Activated T-cell treated with anti-CD3 and anti-CD28 coated beads for 4 hours (primary cell): ENCODE measurements around the gene GLRX.
A peak's percentile ranks its signal among the peaks of the same experiment; 100 is the strongest.

Experiments
- DNase-seq: peaks from one replicate; pipeline ENCODE4 v3.0.0-alpha.2; 2020

Gene GLRX

GRCh38 chr5:95822542-95823181, at the start of gene GLRX:
TSS of gene GLRX (minus strand) at chr5:95822726. CDS start at chr5:95822662, 64 bp downstream.
- no peak for DNase-seq

GRCh38 chr5:95871146-95871806, 48.8 kb upstream of the GLRX start:
- no peak for DNase-seq

DNA sequence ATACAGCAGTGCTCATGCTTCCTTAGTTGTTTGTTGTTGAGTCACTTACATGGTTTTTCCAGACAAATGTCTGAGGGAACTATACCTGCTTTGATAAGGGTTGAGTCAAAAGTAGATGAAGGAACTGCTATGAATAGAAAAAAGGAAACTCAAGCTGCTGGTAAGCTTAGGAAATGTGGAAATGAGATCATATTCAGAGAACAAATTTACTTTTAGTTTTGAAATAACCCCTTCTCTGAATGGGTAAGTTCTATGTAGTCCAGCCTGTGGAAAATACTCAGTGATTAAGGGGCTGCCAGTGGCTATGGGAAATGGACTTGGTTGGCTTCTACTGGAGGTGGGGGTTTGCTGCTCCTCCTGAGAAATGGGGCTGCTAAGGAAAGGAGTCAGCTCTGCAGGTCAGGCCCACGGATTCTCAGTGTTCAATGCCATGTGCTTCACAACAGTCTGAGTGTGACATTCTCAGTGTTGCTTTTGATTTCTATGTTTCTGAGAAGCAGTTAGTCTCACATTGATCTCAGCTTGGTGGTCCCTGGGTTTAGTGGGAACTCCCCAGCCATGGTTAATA, 47.7 kb upstream of the GLRX start:
- peak; percentile 8 for DNase-seq

- DNase-seq, result peak; percentile 22
Observed at GRCh38 chr5:95869173-95869855, 46.8 kb upstream of the GLRX start.

- DNase-seq, result no peak
Observed at GRCh38 chr5:95868136-95868535, 45.6 kb upstream of the GLRX start.

GRCh38 chr5:95866435-95867040, 44.0 kb upstream of the GLRX start:
- DNase-seq, result no peak

DNA sequence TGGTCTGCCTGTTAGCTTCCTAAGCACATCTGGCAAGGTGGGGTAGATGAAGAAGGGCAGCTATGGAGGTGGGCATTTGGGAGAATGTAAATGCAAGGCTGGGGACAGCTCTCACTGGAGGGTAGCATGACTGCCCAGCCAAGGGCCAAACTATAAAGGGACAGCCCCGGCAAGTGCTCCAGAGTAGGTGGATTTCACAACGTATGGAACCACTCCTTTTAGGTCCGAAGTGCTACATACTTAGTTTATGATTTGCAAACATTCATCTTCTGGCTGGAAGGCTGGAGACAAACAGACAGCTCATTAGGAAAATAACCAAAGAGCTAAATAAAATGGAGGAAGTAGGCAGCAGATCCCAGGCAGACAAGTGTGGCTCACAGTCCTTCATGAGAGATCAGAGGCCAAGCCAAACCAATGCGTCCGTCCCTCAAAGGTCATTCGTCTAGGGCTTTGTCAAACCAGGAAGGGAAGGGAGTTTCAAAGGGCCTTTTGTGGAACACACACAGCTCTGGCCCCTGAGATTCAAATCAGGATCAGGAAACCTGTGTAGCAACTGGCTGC, 42.5 kb upstream of the GLRX start:
- no peak for DNase-seq

DNA sequence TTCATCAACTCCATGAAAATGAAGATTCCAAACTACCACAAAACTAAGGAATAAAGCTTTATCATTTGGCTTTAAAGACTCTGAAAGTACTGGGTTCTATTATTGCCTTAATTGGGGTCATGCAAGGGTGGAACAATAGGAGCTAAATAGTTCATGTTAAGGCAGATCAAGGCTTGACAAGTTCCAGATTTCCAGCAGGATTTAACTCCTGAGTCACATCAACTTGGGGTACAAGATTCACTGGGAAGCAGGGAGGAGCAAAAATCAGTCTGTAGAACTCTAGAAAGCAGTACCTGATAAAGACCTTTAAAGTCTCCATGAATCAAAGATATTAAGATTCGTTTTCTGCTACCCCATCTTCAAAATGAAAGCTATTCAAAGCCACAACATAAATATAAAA, 41.9 kb upstream of the GLRX start:
- DNase-seq, result no peak

GRCh38 chr5:95863383-95863757, 40.8 kb upstream of the GLRX start:
- no peak for DNase-seq

DNA sequence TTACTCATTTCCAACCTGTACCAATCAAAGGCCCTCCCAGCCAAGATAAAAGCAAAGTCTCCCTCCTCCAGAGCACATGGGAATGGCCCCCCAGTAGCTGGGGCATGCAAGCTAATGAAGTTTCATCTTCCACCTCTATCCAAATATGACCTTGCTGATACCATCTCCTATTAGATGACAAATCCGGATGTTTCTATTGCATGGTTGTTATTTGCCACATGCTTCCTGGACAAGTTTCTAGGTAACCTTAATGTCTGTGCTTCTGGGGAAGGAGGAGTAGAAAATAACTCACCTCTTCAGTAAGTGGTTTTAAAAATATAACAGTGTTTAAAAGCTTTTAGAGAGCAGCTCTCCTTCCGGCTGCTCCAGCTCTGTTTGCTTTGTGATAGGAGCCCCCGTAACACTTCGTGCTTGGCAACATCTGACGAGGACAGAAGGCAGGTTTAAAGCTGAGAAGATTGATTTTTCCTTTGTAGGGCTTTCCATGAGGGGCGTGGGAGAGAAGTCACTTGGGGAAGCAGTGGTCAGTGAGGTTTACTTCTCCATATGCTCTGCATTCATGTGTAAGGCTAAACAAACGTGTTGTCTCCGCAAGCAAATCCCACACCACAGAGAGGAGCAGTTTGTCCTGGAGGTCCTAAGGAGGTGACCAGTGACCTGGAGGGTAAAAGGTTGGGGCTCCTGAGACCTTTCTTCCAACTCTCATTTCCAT, 40.3 kb upstream of the GLRX start:
- no peak for DNase-seq

- DNase-seq, result peak; percentile 12
Observed at GRCh38 chr5:95861864-95862561, 39.5 kb upstream of the GLRX start.

- no peak for DNase-seq
Observed at GRCh38 chr5:95861221-95861863, 38.8 kb upstream of the GLRX start.

DNA sequence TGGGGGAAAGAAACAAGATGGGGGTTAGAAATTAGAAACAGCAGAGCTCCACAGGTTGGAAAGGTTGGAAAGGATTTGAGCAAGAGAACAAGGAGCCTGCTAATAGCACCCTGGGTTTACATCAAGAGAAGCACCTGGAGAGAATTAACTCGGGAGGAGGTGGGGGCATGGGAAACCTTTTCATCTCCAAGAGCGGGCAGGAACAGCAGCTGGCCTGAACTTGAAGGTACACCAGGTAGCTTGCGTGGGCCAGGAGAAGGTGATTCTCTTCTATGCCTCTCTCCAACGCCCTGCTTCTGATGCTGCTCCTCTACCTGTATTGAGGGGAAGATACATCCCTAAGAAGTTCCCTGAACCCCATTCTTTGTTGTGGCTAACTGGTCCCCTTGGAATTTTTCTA, 37.1 kb upstream of the GLRX start:
- no peak for DNase-seq

- peak; percentile 84 for DNase-seq
Observed at GRCh38 chr5:95858661-95859595, 36.4 kb upstream of the GLRX start.

GRCh38 chr5:95858023-95858461, 35.5 kb upstream of the GLRX start:
- no peak for DNase-seq

- DNase-seq, result no peak
Observed at GRCh38 chr5:95857185-95857945, 34.8 kb upstream of the GLRX start.

- no peak for DNase-seq
Observed at GRCh38 chr5:95856501-95856981, 34.0 kb upstream of the GLRX start.

DNA sequence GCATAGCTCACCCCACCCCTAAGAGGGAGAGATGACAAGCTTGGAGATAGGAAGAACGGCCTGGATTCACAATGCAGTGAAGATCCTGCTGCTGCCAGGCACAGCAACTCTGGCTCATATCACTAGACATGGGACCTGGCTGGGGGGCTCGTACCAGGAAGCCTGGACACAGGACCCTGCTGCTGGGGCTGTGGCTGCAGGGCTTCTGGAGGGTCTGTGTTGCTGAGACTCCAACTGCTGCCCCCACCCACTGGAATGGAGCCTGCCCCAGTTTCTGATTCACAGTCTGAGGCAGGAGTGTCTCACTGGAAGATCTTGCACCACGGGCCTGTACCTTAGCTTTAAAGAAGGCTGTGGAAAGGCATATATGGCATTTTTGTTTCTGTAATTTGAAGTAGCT, 31.0 kb upstream of the GLRX start:
- DNase-seq, result no peak

DNA sequence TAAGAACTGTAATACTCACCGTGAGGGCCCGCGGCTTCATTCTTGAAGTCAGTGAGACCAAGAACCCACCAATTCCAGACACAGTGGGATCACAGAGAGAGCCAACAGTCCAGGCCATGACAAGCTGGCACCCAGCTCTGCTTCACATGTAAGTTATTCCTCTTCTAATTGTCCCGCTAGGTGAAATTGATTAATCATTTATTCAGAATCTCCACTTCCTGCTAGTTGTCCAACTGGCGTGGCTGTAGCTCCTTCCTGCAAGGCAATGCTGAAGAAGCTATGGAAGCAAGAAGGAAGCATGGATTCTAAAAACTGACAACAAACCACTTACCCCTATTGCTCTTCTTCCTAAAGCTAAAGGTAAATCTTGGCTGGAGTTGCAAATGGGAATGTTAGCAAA, 30.0 kb upstream of the GLRX start:
- DNase-seq, result no peak
